Thoracic aorta (tissue), 2 donors: ENCODE results near the gene B4GALNT4. TPM values are rescaled to one million over a fixed set of nuclear protein-coding genes. Genes with fewer than 3 reads are reported as not detected.

Experiments used
- ATAC-seq: fragments of 150-250 bp; one replicate; pipeline ENCODE4 v1.8.0; 2017; ENCODE audit warnings: low read depth; ENCODE audit not compliant: insufficient number of reproducible peaks, low FRiP score
- DNase-seq: peaks from one replicate; pipeline ENCODE4 v3.0.0-alpha.2; 2020; ENCODE audit warnings: low spot score
- H3K27ac ChIP-seq, 2 donors: fragments of 200-600 bp; sonication (generic); 1 replicate in 1 of 2; 2 replicates in 1 of 2; pipeline ENCODE4 v1.5.1; 2016; ENCODE audit warnings: mild to moderate bottlenecking in 2 of 2, moderate library complexity in 2 of 2
- H3K27me3 ChIP-seq: fragments of 200-600 bp; sonication (generic); replicated peaks from 2 replicates; pipeline ENCODE4 v1.6.0; 2016; ENCODE audit warnings: mild to moderate bottlenecking; ENCODE audit not compliant: insufficient read depth
- H3K36me3 ChIP-seq: fragments of 200-600 bp; sonication (generic); one replicate; pipeline ENCODE4 v1.5.1; 2016
- H3K4me1 ChIP-seq, 2 donors: fragments of 200-600 bp; sonication (generic); 1 replicate in 1 of 2; 2 replicates in 1 of 2; pipeline versions ENCODE4 v1.5.1 to v1.6.0; 2016; ENCODE audit warnings: low read depth in 2 of 2, mild to moderate bottlenecking in 1 of 2; ENCODE audit not compliant: control insufficient read depth in 1 of 2
- H3K4me3 ChIP-seq: fragments of 200-600 bp; sonication (generic); 2 replicates; pipeline ENCODE4 v1.5.1; 2016; ENCODE audit warnings: mild to moderate bottlenecking
- H3K9me3 ChIP-seq: fragments of 200-600 bp; sonication (generic); 2 replicates; pipeline ENCODE4 v1.5.1; 2016
- CTCF ChIP-seq: fragments of 200-600 bp; sonication (generic); IDR thresholded peaks from one replicate; pipeline ENCODE4 v1.5.1; 2019; ENCODE audit warnings: antibody characterized with exemption
- total RNA-seq, 2 donors: library from RNA; depleted of rRNA; stranded (reverse); fragments of >200 nt; gene quantifications; one replicate each; pipeline versions ENCODE4 v1.1.0 to v1.2.3, GENCODE V29; 2016

Gene B4GALNT4
- total RNA-seq, 2 donors from 2014 or later = 0.78 to 3.7 TPM

GRCh38 chr11:334264-334994, 34.9 kb upstream of the B4GALNT4 start:
- no peak for TF ChIP-seq CTCF
- no peak overlapping the region for H3K27ac ChIP-seq

GRCh38 chr11:335779-336658, 33.3 kb upstream of the B4GALNT4 start:
- no peak for ATAC-seq
- no peak for DNase-seq
- no peak for TF ChIP-seq CTCF
- H3K36me3 ChIP-seq = no peaks in the 10 kb centered on the region
- peak overlapping the region; percentile 10 to 51 for H3K27ac ChIP-seq
- no peaks in the 10 kb centered on the region for H3K27me3 ChIP-seq
- H3K4me3 ChIP-seq = no peak overlapping the region
- H3K4me1 ChIP-seq = peaks cover 0 to 10% of the 10 kb centered on the region in 2 donors
- no peaks in the 10 kb centered on the region for H3K9me3 ChIP-seq

More at GRCh38 chr11:334264-334994, 34.9 kb upstream of the B4GALNT4 start:
- Histone ChIP-seq H3K9me3 (no peaks in the 10 kb centered on the region), H3K36me3 (no peaks in the 10 kb centered on the region), H3K27me3 (no peaks in the 10 kb centered on the region), H3K4me1 (peaks cover 0 to 10% of the 10 kb centered on the region in 2 donors), H3K4me3 (no peak overlapping the region)
- DNase-seq (no peak), ATAC-seq (no peak)

- no peak for ATAC-seq
- Histone ChIP-seq H3K27me3 (no peaks in the 10 kb centered on the region), H3K27ac (peak overlapping the region in 1 of 2 donors; percentile 10), H3K9me3 (no peaks in the 10 kb centered on the region), H3K4me1 (peaks cover 0 to 10% of the 10 kb centered on the region in 2 donors), H3K4me3 (no peak overlapping the region), H3K36me3 (no peaks in the 10 kb centered on the region)
- no peak for DNase-seq
- TF ChIP-seq CTCF = no peak
These were observed 32.6 kb upstream of the B4GALNT4 start for GRCh38 chr11:336659-337198.

GRCh38 chr11:337711-338110, 31.6 kb upstream of the B4GALNT4 start:
- no peak overlapping the region for H3K27ac ChIP-seq
- no peaks in the 10 kb centered on the region for H3K9me3 ChIP-seq
- H3K27me3 ChIP-seq = no peaks in the 10 kb centered on the region
- H3K4me1 ChIP-seq = peaks cover 0 to 10% of the 10 kb centered on the region in 2 donors
- no peaks in the 10 kb centered on the region for H3K36me3 ChIP-seq
- DNase-seq (no peak), ATAC-seq (no peak)
- no peak for TF ChIP-seq CTCF
- no peak overlapping the region for H3K4me3 ChIP-seq

- no peaks in the 10 kb centered on the region for H3K9me3 ChIP-seq
- no peaks in the 10 kb centered on the region for H3K36me3 ChIP-seq
- no peaks in the 10 kb centered on the region for H3K27me3 ChIP-seq
- TF ChIP-seq CTCF = no peak
- peaks cover 0 to 10% of the 10 kb centered on the region in 2 donors for H3K4me1 ChIP-seq
- ATAC-seq = no peak
- H3K27ac ChIP-seq = no peak overlapping the region
- no peak for DNase-seq
- H3K4me3 ChIP-seq = no peak overlapping the region
These were observed 29.3 kb upstream of the B4GALNT4 start for GRCh38 chr11:339963-340362.
